Measurements from ENCODE around the gene WBP1L. TPM values are rescaled to one million over a fixed set of nuclear protein-coding genes. Genes with fewer than 3 reads are reported as not detected.

The WBP1L gene
- total RNA-seq, 2 experiments from 2014 or later: 23.9 to 24.6 TPM

GRCh38 chr10:102799691-102800471, 56.1 kb downstream of the WBP1L start:
- Mint-ChIP-seq H3K36me3 (peaks cover 20% of the 10 kb centered on the region), H3K27me3 (no peaks in the 10 kb centered on the region), H3K27ac (no peak overlapping the region), H3K4me3 (no peak overlapping the region), H3K9me3 (ENCODE audit: low read depth) (peaks cover 3% of the 10 kb centered on the region), H3K4me1 (peaks cover 39% of the 10 kb centered on the region)
- ATAC-seq (no peak), DNase-seq (no peak)
- CTCF ChIA-PET: no interaction called here

- no peaks in the 10 kb centered on the region for H3K27me3 Mint-ChIP-seq
- DNase-seq (no peak), ATAC-seq (no peak)
- H3K9me3 Mint-ChIP-seq (ENCODE audit: low read depth): peaks cover 3% of the 10 kb centered on the region
- peaks cover 22% of the 10 kb centered on the region for H3K36me3 Mint-ChIP-seq
- peaks cover 35% of the 10 kb centered on the region for H3K4me1 Mint-ChIP-seq
- CTCF ChIA-PET: interaction anchor here (1.0 kb wide), 1 partner anchor 27 kb away, joined by 3 read pairs; no protein-coding TSS in a partner anchor
- H3K4me3 Mint-ChIP-seq: no peak overlapping the region
- no peak overlapping the region for H3K27ac Mint-ChIP-seq
Observed at GRCh38 chr10:102800611-102801335, 57.0 kb downstream of the WBP1L start.

GRCh38 chr10:102801496-102801895, 57.7 kb downstream of the WBP1L start:
- peaks cover 22% of the 10 kb centered on the region for H3K36me3 Mint-ChIP-seq
- DNase-seq: no peak
- CTCF ChIA-PET: no interaction called here
- peaks cover 29% of the 10 kb centered on the region for H3K4me1 Mint-ChIP-seq
- no peaks in the 10 kb centered on the region for H3K27me3 Mint-ChIP-seq
- H3K27ac Mint-ChIP-seq: no peak overlapping the region
- no peak for ATAC-seq
- peaks cover 3% of the 10 kb centered on the region for H3K9me3 Mint-ChIP-seq (ENCODE audit: low read depth)
- no peak overlapping the region for H3K4me3 Mint-ChIP-seq

- Mint-ChIP-seq H3K27ac (peak overlapping the region; percentile 43), H3K36me3 (peaks cover 22% of the 10 kb centered on the region), H3K27me3 (no peaks in the 10 kb centered on the region), H3K9me3 (ENCODE audit: low read depth) (peaks cover 3% of the 10 kb centered on the region), H3K4me1 (peaks cover 24% of the 10 kb centered on the region), H3K4me3 (no peak overlapping the region)
- CTCF ChIA-PET: interaction anchor here (1.1 kb wide), 1 partner anchor 18 kb away, joined by 3 read pairs; no protein-coding TSS in a partner anchor
- no peak for ATAC-seq
- no peak for DNase-seq
Observed at GRCh38 chr10:102801978-102802377, 58.2 kb downstream of the WBP1L start.

GRCh38 chr10:102802920-102803534, 59.3 kb downstream of the WBP1L start:
- Mint-ChIP-seq H3K27ac (no peak overlapping the region), H3K9me3 (ENCODE audit: low read depth) (peaks cover 3% of the 10 kb centered on the region), H3K4me1 (peaks cover 23% of the 10 kb centered on the region), H3K27me3 (no peaks in the 10 kb centered on the region), H3K36me3 (peaks cover 22% of the 10 kb centered on the region), H3K4me3 (no peak overlapping the region)
- CTCF ChIA-PET: interaction anchor here (1.1 to 1.2 kb wide), 2 partner anchors 17 to 99 kb away, joined by 3 to 4 read pairs; no protein-coding TSS in a partner anchor
- peak; percentile 33 for ATAC-seq
- DNase-seq: no peak

GRCh38 chr10:102804382-102805055, 60.8 kb downstream of the WBP1L start:
- no peak overlapping the region for H3K27ac Mint-ChIP-seq
- H3K4me3 Mint-ChIP-seq: no peak overlapping the region
- CTCF ChIA-PET: no interaction called here
- H3K27me3 Mint-ChIP-seq: no peaks in the 10 kb centered on the region
- ATAC-seq (no peak), DNase-seq (no peak)
- peaks cover 23% of the 10 kb centered on the region for H3K4me1 Mint-ChIP-seq
- peaks cover 3% of the 10 kb centered on the region for H3K9me3 Mint-ChIP-seq (ENCODE audit: low read depth)
- peaks cover 20% of the 10 kb centered on the region for H3K36me3 Mint-ChIP-seq

GRCh38 chr10:102808380-102808779, 64.6 kb downstream of the WBP1L start:
- Mint-ChIP-seq H3K9me3 (ENCODE audit: low read depth) (peaks cover 3% of the 10 kb centered on the region), H3K27me3 (no peaks in the 10 kb centered on the region), H3K4me3 (no peak overlapping the region), H3K27ac (no peak overlapping the region), H3K36me3 (peaks cover 24% of the 10 kb centered on the region), H3K4me1 (peaks cover 26% of the 10 kb centered on the region)
- DNase-seq: no peak
- ATAC-seq: no peak
- CTCF ChIA-PET: no interaction called here

- Mint-ChIP-seq H3K27me3 (no peaks in the 10 kb centered on the region), H3K27ac (peak overlapping the region; percentile 84), H3K4me3 (no peak overlapping the region), H3K4me1 (peaks cover 32% of the 10 kb centered on the region), H3K9me3 (ENCODE audit: low read depth) (no peaks in the 10 kb centered on the region), H3K36me3 (peaks cover 20% of the 10 kb centered on the region)
- DNase-seq (no peak), ATAC-seq (no peak)
- CTCF ChIA-PET: interaction anchor here (1.0 to 1.6 kb wide), 2 partner anchors 11 to 58 kb away, joined by 3 to 8 read pairs; no protein-coding TSS in a partner anchor
Observed at GRCh38 chr10:102811346-102811745, 67.6 kb downstream of the WBP1L start.

- Mint-ChIP-seq H3K4me1 (peaks cover 32% of the 10 kb centered on the region), H3K9me3 (ENCODE audit: low read depth) (no peaks in the 10 kb centered on the region), H3K36me3 (peaks cover 20% of the 10 kb centered on the region), H3K27ac (peak overlapping the region; percentile 84), H3K27me3 (no peaks in the 10 kb centered on the region), H3K4me3 (no peak overlapping the region)
- ATAC-seq (peak; percentile 88), DNase-seq (peak; percentile 76)
- CTCF ChIA-PET: interaction anchor here (0.6 to 1.6 kb wide), 5 partner anchors 10 to 377 kb away, joined by 3 to 8 read pairs (median 3); no protein-coding TSS in a partner anchor
Observed at GRCh38 chr10:102812231-102812876, 68.6 kb downstream of the WBP1L start.

- H3K4me3 Mint-ChIP-seq: no peak overlapping the region
- CTCF ChIA-PET: interaction anchor here (0.6 to 1.6 kb wide), 3 partner anchors 17 to 59 kb away, joined by 3 to 8 read pairs (median 3); no protein-coding TSS in a partner anchor
- no peak for DNase-seq
Observed at GRCh38 chr10:102813017-102813541, 69.3 kb downstream of the WBP1L start.

GRCh38 chr10:102813734-102814452, 70.1 kb downstream of the WBP1L start:
- Mint-ChIP-seq H3K36me3 (peaks cover 20% of the 10 kb centered on the region), H3K4me3 (no peak overlapping the region), H3K4me1 (peaks cover 32% of the 10 kb centered on the region), H3K27ac (peak overlapping the region; percentile 84), H3K27me3 (no peaks in the 10 kb centered on the region), H3K9me3 (ENCODE audit: low read depth) (no peaks in the 10 kb centered on the region)
- CTCF ChIA-PET: interaction anchor here (0.7 kb wide), 1 partner anchor 361 kb away, joined by 3 read pairs; no protein-coding TSS in a partner anchor
- DNase-seq (no peak), ATAC-seq (no peak)

More at GRCh38 chr10:102813017-102813541, 69.3 kb downstream of the WBP1L start:
- Mint-ChIP-seq H3K27me3 (no peaks in the 10 kb centered on the region), H3K9me3 (ENCODE audit: low read depth) (no peaks in the 10 kb centered on the region), H3K4me1 (peaks cover 32% of the 10 kb centered on the region), H3K27ac (peak overlapping the region; percentile 84), H3K36me3 (peaks cover 20% of the 10 kb centered on the region)
- ATAC-seq: no peak

- no peaks in the 10 kb centered on the region for H3K27me3 Mint-ChIP-seq
- H3K36me3 Mint-ChIP-seq: peaks cover 20% of the 10 kb centered on the region
- ATAC-seq (no peak), DNase-seq (no peak)
- CTCF ChIA-PET: interaction anchor here (0.7 kb wide), 1 partner anchor 361 kb away, joined by 3 read pairs; no protein-coding TSS in a partner anchor
- H3K4me1 Mint-ChIP-seq: peaks cover 32% of the 10 kb centered on the region
- no peak overlapping the region for H3K27ac Mint-ChIP-seq
- no peaks in the 10 kb centered on the region for H3K9me3 Mint-ChIP-seq (ENCODE audit: low read depth)
- no peak overlapping the region for H3K4me3 Mint-ChIP-seq
Observed at GRCh38 chr10:102814453-102814871, 70.7 kb downstream of the WBP1L start.

All from activated CD8-positive, alpha-beta memory T cell treated with anti-CD3 and anti-CD28 coated beads, Interleukin-2, amount 10 ng/mL, durations not matched to agents 7 days and 5 days (primary cell).